ENCODE data around the gene NMT1.
A peak's percentile ranks its signal among the peaks of the same experiment; 100 is the strongest.

The NMT1 gene

DNA sequence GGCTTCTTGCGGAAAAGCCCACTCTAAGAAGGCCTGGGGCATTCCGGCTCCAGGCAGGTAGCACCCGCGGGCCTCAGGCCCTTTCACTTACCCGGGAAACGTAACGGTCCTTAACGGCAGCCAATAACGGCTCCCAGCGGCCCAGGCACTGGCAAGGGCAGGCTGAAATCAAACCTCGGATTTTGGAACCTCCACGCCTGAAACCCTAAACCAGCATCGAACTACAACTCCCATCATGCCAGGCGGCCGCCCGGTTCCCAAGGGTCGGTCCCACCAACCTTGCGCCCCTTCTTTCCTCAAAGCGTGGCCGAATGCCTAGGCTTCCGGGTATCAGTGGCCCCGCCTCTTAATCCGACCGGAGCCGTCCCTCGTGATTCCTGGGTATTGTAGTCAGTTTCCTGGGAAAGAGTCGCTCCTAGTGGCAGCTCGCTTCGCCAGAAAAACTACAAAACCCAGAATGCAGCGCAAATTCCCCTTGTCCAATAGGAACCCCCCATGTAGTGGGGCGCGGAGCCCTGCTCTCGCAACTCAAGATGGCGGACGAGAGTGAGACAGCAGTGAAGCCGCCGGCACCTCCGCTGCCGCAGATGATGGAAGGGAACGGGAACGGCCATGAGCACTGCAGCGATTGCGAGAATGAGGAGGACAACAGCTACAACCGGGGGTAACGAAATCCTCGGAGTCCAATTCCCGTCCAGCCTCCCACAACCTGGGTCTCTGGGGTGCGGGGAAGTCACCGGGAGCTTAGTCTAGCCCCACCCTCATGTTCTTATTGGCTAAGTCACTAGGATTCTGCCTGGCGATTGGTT, at the start of gene NMT1:
TSS of gene NMT1 (plus strand) at position 521 of the 809 bp plus-strand sequence. CDS start at position 534, 13 bp downstream.
- DNase-seq, result peak; percentile 94 to 100 (median 99)
- intact Hi-C loops (cut with DNase I), result no loop called here

DNA sequence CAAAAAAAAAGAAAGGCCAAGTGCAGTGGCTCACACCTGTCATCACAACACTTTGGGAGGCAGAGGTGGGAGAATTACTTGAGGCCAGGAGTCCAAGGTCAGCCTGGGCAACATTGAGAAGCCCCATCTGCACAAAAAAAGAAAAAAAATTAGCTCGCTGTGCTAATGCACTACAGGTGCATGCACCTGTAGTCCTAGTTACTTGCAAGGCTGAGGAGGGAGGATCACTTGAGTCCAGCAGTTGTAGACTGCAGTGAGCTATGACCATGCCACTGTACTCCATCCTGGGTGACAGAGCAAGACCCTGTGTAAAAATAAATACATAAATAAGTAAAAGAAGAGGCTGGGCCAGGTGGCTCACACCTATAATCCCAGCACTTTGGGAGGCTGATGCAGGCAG, 49.4 kb upstream of the NMT1 start:
- no peak for DNase-seq
- intact Hi-C loops (cut with DNase I), result no loop called here

DNA sequence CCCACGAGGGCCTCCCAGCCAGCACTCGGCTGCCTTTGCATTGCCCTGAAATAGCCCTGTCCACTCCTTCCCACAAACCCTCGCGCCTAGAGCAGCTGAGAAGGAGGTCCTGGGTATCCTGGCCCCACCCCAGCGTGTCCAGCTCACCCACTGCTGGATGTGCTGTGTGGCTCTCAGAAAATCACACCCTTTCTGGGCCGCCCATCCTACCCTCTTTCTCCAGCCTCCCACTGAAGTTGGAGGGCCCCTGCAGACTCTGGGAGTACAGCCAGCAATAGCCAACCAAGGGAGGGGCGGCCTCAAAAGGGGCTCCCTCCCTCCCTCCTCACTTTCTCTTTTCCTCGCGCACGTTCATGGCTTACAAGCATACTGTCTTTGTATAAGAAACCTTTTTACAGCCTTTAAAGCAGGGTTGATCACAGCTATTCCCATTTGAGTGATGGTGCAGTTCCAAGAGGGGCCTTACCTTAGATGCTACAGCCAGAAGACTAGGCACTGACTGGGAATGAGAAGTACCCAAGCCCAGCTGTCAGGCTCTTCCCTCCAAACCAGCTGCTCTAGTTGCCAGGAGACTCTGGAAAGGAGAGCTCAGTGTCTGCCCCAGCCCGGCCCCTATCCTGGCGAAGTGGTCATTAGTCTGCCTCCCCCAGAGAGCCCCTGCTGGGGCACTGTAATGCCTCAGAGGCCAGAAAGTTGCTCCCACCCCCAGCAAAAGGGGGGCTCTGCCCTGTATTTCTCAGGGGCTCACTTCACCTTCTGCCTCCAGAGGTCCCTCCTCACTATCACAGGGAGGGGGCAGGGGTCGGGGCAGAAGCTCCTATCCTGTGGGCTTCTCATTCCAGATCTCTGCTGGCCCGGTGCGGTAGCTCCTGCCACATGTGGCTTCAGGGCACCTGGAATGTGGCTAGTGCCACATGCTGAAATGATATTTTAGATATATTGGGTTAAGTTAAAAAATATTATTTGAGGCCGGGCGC, 47.8 kb upstream of the NMT1 start:
- intact Hi-C loops (cut with DNase I), result no loop called here
- peak in 1 of 42 donors; percentile 24 for DNase-seq

DNA sequence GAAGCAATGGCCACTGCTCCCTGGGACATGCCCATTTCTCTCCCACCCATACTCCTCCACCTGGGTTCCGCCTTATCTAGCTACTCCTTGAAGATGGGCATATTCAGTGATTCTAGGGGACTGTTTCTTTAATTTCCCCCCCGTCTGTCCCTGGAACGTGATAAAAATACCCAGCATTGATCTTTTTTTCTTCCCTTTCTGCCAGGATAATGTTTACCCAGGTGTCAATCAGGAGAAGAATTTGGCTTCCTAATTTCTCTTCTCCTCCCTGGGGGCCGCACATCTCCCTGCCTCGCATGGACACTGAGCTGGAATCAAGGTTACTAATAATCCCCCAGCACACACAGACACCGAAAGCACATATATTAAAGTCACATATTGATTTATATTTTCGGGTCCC, 44.9 kb upstream of the NMT1 start:
- intact Hi-C loops (cut with DNase I), result loop anchor here (5.0 kb wide), 1 partner anchor 99 kb away; the partner anchor contains the start of gene GFAP
- no peak for DNase-seq

DNA sequence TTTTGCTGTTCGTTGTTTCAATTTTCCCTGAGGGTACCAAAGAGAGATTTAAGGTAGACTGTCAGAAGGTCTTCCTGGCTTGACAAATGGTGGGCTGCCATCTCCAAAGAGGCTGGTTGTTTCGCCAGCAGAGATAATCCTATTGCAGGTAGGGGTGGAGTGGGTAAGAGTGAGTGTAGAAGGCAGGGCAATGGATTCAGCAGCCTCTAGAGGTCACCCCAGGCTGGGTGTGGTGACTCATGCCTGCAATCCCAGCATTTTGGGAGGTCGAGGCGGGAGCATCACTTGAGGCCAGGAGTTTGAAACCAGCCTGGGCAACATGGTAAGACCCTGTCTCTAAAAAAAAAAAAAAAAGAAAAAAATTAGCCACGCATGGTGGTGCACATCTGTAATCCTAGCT, 44.3 kb upstream of the NMT1 start:
- intact Hi-C loops (cut with DNase I), result loop anchor here (5.0 kb wide), 1 partner anchor 100 kb away; the partner anchor contains the start of gene GFAP

DNA sequence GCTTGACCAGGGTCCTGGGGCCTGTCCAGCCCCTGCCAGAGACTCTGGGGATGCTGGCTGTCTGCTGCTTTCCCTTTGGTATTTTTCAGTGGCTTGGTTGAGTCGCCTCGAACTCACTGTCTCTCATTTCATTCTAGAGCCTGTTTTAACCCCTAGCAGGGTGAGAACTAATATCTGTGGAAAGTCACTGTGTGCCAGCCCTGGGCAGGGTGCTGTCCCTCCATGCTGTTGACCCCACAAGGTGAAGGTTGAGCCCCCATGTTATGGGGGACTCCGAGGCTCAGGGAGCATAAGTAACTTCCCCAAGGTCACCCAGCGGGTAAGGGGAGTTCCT, 42.6 kb upstream of the NMT1 start:
- intact Hi-C loops (cut with DNase I), result loop anchor here (5.0 kb wide), 1 partner anchor 101 kb away; the partner anchor contains the start of gene GFAP
- no peak for DNase-seq

More for the DNA sequence above, 44.3 kb upstream of the NMT1 start:
- DNase-seq, result peak in 2 of 42 donors; percentile 4 to 17

DNA sequence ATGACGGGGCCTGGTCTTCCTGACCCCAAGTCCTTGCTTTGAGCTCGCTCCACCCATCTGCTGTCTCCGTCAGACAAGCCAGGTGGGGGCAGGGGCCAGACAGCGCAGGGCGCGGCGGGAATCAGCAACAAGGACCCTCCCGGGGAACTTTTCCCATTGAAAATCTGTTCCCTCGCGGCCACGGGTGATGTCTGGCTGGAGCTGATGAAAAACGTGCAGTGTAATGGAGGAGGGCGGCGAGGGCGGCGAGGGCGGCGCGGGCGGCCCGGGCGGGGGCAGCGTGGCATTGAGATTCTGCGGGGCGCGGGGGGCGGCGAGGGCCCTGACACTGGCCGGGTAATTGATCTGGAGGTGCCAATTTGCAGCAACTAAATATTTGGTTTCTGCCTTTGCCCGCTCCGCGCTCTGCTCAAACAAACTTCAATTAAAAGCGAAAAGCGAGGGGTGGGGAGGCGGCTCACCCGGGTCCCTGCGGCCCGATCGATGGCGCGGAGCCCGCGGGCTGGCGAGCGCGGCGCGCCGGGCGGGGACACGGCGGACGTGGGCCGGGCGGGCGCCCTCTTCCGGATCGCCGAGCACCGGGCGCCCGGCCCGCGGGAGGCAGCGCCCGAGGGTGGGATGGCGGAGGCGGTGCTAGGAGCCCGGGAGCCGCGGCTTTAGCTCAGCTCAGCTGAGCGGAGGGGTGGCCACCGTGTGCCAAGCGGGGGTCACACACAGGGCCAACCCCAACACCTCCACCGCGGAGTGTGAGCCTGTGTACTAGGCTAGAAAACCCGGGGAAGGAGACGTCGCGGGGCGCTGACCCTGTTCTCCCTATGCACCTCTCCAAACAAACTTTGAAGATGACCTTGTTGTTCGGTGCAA, 42.0 kb upstream of the NMT1 start:
- DNase-seq, result peak in 36 of 42 donors; percentile 14 to 72 (median 43)
- intact Hi-C loops (cut with DNase I), result loop anchor here (5.0 kb wide), 1 partner anchor 102 kb away; the partner anchor contains the start of gene GFAP

DNA sequence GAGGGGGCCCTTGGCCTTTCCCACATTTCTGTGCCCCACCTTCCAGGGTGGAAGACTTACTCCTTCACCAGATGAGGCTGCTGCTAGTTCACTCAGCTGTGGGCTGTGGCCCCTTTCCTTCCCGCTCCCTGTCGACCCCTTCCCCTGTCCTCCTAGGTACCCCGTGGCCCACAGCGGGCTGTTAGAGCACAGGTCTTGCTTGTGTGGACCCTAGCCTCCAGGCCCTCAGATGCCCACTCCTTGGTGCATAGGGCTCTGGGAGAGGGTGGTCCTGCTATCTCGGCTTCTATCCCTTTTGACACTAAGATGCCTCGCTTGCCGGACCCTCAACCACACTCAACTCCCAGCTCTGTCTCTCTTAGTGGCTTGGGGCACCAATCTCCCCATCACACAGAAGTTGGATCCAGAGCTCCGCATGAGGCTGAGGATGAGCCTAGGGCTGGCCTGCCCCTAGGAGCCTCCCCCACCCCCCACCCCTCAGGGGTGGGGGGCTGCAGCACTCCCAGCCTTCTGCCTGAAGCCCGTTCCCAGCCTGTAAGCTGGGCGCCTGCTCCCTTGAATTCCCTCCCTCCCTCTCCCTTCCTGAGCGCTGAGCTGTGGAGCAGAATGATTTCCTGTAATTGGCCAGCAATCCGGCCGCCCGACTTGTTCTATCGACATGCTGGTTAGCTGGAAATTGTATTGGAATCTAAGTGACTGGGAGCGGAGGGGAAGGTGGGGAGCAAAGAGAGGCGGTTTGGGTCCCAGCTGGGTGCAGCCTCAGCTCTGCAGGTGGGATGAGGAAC, 40.6 kb upstream of the NMT1 start:
- intact Hi-C loops (cut with DNase I), result no loop called here
- peak in 22 of 42 donors; percentile 18 to 68 (median 31) for DNase-seq

DNA sequence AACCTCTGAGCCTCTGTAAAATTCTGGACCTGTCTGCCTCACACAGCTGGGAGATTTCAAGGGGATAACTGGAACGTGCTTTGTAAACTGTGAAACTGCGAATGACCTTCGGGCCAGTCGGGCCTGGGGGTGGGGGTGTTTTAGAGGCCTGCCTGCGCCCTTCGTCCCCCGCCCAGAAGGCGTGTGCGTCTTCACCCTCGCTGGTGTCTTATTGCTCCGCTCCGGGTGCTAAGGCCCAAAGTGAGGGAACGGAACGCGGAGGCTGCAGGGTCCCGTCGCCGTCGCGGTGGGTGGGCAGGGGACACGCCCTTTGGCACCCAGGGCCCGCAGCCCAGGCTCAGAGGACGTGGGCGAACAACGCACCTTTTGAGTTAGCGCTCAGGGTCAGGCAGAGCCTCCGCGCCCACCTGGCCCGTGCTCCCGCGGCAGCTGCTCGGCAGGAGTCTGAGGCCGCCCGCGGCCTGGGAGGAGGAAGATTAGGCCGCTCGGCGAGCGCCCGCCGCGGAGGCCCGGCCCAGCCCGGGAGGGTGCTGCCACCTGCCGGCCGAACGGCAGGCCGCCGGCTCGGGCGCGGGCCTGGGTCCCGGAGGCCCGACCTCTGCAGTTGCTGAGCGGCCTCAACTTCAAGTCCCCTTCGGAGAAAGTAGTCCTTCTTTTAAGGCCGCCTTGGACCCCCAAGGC, 39.4 kb upstream of the NMT1 start:
- intact Hi-C loops (cut with DNase I), result no loop called here
- peak in 39 of 42 donors; percentile 24 to 82 (median 65) for DNase-seq

DNA sequence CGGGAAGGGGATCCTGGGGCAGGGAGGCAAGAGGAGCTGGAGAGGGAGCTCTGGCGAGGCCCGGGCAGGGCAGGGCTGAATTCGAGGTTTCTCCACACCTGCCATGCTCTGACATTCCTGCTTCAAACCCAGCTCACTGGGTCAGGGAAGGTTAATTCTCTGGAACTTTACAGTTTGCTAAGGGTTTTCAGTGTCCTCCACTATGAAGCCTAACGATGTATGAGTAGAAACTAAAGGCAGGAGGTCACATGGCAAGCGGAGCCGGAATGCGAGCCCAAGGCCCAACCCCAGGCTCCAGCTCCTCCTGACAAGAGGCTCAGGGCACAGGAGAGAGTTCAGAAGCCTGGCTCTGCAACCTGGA, 38.8 kb upstream of the NMT1 start:
- intact Hi-C loops (cut with DNase I), result no loop called here
- no peak for DNase-seq

DNA sequence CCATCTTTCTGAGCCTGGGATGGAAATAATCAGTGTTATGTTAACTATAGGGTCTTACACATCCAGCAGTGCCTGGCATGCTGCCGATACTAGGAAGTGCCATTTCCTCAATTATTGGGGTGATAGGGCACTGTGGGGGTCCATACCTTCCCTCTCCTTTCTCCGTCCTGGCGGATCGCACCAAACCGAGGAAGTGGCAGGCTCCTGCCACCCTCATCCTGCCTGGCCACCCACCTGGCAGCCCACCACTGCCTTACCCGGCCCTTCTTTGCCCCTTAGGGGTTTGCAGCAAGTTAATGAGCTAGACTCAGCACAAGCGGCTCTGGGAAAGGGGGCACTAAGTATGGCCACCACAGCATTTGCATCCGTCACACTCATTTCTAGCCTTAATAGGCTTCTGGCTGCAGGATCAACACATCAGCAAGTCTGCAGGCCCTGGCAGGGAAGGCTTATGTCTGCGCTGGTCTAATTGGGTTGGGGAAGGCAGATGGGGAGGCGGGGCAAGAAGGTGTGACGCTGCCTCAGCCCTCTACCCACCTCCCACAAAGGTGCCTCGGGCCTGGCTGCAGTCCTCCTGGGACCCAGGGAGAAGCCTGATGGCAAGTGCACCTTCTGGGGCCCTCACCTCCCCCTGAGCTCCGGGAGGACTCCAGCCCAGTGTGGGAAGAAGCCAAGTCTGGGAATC, 38.3 kb upstream of the NMT1 start:
- DNase-seq, result no peak
- intact Hi-C loops (cut with DNase I), result no loop called here

DNA sequence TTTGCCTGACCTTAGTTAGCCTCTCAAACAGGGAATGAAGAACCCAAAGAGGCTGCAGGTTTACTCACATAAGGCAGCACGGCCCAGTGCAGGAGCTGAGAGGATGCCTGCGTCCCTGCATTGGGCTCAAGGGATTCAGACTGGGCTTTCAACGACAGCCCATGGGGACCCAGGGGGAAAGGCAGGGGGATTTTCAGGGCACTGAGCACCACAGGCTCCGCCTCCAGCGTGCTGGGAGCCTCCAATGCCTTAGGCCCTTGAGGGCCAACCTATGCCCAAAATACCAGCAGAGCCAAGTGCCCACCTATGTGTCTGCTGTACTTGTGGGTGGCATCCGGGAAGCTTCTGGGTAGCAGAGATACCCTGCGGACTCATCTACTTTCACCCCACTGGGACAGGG, 32.0 kb upstream of the NMT1 start:
- intact Hi-C loops (cut with DNase I), result no loop called here
- no peak for DNase-seq

DNA sequence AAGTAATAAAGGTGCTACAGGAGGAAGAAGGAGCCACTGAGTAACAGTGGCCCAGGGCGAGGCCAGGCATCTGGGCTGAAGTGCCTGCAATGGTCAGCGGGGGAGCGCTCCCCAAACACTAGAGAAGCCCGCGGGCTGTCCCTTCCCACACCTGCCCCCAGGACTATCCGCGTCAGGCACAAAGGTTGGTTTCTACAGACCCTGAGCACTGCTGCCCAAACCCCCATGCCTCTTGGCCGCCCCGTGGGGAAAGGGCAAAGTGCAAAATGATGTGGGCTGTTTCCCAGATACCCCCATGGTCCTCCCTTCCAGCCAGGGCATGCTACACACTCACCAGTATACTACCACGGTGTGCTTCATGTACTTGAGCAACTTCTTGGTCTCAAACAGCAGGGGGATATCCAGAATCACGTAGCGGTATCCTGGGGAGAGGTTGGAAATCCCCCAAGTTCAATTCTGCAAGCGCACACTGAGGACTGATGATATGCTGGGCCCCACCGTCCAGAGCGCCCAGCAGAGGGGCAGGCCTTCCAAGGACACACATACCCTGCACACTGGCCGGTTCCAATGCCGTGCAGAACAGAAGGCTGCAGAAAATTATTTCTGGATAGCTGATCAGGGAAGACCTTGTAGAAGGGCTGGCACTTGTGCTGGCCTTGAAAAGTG, 31.2 kb upstream of the NMT1 start:
- intact Hi-C loops (cut with DNase I), result no loop called here
- no peak for DNase-seq

DNA sequence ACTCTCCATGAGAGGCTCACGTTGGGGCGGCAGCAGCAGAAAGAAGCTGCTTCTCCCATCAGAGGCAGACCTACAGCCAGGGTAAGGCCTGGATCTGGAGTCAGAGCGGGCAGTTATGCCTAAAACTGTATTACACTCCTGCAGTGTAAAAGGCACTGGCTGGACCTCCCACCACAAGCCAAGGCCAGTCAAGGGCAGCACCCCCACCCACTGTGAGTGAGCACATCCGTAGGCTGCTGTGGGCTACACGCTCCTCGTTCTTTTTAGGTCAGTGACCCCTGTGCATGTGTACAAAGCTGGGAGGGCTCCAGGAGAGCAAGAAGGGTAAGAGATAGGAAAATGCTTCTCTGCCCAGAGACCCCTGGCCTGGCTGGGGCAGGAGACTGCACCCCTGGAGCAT, 30.4 kb upstream of the NMT1 start:
- DNase-seq, result no peak
- intact Hi-C loops (cut with DNase I), result no loop called here

DNA sequence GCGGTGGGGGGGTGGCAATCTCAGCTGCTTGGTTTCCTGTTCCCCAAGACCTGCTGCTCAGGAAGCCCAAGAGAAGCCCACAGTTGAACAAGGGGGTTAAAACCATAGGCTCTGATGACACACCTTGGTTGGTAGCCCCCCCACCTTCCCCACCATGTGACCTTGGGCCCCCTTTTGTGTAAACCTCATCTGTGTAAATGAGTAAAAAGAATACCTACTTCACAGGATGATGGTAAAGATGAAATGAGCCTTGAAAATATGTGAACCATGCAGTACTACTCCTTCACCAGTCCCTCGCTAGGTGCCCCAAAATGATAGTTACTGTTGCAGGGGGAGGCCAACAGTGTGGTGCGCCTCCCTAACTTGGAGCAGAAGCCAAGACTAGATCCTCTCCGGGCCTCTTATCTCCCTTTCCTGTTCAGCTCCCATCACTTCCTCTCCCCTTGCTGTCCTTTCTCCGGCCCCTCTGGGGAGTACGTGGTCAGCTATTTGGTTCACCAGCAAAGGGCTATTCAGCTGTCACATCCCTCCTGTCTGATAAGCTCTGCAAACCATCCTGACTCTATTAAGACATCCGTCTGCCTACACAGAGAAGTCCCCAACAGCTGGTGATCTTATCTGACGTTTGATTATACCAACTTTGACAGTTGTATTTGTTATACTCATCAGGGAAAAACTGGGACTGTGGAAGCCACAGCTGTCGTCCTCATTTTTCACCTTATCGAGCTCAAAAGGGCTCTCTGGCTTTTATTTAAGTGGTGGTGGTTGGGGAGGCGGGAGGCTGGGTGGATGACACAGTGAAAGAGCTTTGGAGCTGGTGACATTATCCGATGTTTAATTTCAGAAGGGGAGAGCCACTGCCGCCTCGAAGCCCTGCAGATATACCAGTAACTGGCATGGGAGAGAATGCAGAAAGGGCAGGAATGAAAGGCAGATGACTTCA, 29.6 kb upstream of the NMT1 start:
- intact Hi-C loops (cut with DNase I), result no loop called here
- no peak for DNase-seq
